ENCODE measurements around the gene ARHGEF17.

The ARHGEF17 gene

GRCh38 chr11:73299751-73300150 is 8.3 kb upstream of the ARHGEF17 start (continued):
- TF ChIP-seq ISL1 (CRISPR knock-in tag; IDR thresholded peaks at IDR 0.05) (no peak), SNAI2 (CRISPR knock-in tag; IDR thresholded peaks at IDR 0.05) (no peak), TSHZ2 (CRISPR knock-in tag; IDR thresholded peaks at IDR 0.05) (no peak), RARB (CRISPR knock-in tag; IDR thresholded peaks at IDR 0.05) (no peak), ZNF565 (CRISPR knock-in tag; conservative IDR thresholded peaks at IDR 0.05; ENCODE audit: low read depth) (no peak)

GRCh38 chr11:73306069-73306841 is 1.8 kb upstream of the ARHGEF17 start:
- TF ChIP-seq ZFP30 (CRISPR knock-in tag; IDR thresholded peaks at IDR 0.05) (no peak), ESRRG (CRISPR knock-in tag; IDR thresholded peaks at IDR 0.05) (no peak), CSDC2 (CRISPR knock-in tag; IDR thresholded peaks at IDR 0.05) (no peak), TCF4 (CRISPR knock-in tag; IDR thresholded peaks at IDR 0.05; ENCODE audit: borderline replicate concordance) (no peak), ZNF70 (CRISPR knock-in tag; IDR thresholded peaks at IDR 0.05) (no peak), OSR1 (CRISPR knock-in tag; IDR thresholded peaks at IDR 0.05) (no peak), TOX (CRISPR knock-in tag; IDR thresholded peaks at IDR 0.05; ENCODE audit: borderline replicate concordance) (no peak), ZNF8 (CRISPR knock-in tag; IDR thresholded peaks at IDR 0.05) (no peak), TSHZ2 (CRISPR knock-in tag; IDR thresholded peaks at IDR 0.05) (no peak), ISL1 (CRISPR knock-in tag; IDR thresholded peaks at IDR 0.05) (no peak), POU6F1 (CRISPR knock-in tag; IDR thresholded peaks at IDR 0.05; ENCODE audit: borderline replicate concordance, low read depth) (no peak), ZFP3 (CRISPR knock-in tag; IDR thresholded peaks at IDR 0.05) (no peak), ZNF565 (CRISPR knock-in tag; conservative IDR thresholded peaks at IDR 0.05; ENCODE audit: low read depth) (no peak), CREB5 (CRISPR knock-in tag; IDR thresholded peaks at IDR 0.05; ENCODE audit: low read depth) (no peak), ARNTL (CRISPR knock-in tag; IDR thresholded peaks at IDR 0.05; ENCODE audit: borderline replicate concordance, low read depth) (no peak), CSRNP3 (CRISPR knock-in tag; IDR thresholded peaks at IDR 0.05) (no peak), ZC3H10 (CRISPR knock-in tag; IDR thresholded peaks at IDR 0.05) (no peak), BACH2 (CRISPR knock-in tag; IDR thresholded peaks at IDR 0.05; ENCODE audit: borderline replicate concordance) (no peak), SNAI2 (CRISPR knock-in tag; IDR thresholded peaks at IDR 0.05) (no peak), PPARA (CRISPR knock-in tag; IDR thresholded peaks at IDR 0.05; ENCODE audit: borderline replicate concordance) (no peak)
- no peak for ATAC-seq

All from SK-N-SH treated with all-trans-retinoic acid at 6 μM for 48 hours (cell line).